ENCODE measurements around the gene FN3KRP.

- TF ChIP-seq, protein P1, sequence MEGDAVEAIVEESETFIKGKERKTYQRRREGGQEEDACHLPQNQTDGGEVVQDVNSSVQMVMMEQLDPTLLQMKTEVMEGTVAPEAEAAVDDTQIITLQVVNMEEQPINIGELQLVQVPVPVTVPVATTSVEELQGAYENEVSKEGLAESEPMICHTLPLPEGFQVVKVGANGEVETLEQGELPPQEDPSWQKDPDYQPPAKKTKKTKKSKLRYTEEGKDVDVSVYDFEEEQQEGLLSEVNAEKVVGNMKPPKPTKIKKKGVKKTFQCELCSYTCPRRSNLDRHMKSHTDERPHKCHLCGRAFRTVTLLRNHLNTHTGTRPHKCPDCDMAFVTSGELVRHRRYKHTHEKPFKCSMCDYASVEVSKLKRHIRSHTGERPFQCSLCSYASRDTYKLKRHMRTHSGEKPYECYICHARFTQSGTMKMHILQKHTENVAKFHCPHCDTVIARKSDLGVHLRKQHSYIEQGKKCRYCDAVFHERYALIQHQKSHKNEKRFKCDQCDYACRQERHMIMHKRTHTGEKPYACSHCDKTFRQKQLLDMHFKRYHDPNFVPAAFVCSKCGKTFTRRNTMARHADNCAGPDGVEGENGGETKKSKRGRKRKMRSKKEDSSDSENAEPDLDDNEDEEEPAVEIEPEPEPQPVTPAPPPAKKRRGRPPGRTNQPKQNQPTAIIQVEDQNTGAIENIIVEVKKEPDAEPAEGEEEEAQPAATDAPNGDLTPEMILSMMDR (IDR thresholded peaks at IDR 0.05; ENCODE audit: low read depth, low read length): no peak
- no peak for TF ChIP-seq MYC (IDR thresholded peaks at IDR 0.05; ENCODE audit: low read depth, low read length)
These were observed 27.1 kb downstream of the FN3KRP start for GRCh38 chr17:82743344-82744219.
